Measurements from ENCODE around the gene ATP8B4.

GRCh38 chr15:50049871-50050270, 69.2 kb downstream of the ATP8B4 start:
- TF ChIP-seq POLR2A (IDR thresholded peaks at IDR 0.05) (no peak), CTCF (IDR thresholded peaks at IDR 0.05) (no peak)
